Measurements from ENCODE around the gene ACAP3.

The ACAP3 gene

DNA sequence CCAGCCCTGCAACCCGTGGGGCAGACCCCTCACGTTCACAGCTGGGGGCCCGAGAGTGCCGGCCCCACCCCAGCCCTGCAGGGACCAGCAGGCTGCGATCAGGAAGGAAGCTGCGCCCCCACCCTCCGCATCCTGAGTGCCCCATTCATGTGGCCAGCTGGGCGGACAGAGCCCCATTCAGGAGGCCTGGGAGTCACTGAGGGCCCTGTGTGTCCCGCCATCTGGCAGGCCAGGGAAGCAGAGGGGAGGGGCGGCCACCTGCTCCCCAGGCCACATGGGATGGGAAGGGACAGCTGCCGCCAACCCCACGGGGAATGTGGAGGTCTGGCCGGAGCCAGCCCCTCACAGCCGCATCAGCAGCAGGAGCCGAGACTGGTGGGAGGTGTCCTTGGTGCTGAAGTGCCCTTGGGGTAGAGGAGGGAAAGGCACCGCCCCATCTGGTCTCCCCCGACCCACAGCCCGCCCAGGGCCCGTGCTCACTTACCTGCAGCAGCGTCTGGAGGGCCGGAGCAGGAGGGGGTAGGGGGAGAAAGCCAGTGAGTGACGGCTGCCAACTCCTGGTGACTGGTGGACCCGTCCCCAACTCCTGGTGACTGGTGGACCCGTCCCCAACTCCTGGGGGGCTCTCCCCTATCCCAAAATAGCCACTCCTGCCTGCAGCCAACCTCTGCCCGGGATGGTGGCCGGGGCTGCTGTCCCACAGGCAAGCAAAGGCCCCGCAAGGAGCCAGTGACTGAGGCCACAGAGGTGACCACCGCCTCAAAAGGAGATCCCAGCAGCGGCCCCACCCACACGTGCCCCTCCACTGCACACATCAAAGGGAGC, 8.7 kb downstream of the ACAP3 start:
- DNase-seq: no peak

DNA sequence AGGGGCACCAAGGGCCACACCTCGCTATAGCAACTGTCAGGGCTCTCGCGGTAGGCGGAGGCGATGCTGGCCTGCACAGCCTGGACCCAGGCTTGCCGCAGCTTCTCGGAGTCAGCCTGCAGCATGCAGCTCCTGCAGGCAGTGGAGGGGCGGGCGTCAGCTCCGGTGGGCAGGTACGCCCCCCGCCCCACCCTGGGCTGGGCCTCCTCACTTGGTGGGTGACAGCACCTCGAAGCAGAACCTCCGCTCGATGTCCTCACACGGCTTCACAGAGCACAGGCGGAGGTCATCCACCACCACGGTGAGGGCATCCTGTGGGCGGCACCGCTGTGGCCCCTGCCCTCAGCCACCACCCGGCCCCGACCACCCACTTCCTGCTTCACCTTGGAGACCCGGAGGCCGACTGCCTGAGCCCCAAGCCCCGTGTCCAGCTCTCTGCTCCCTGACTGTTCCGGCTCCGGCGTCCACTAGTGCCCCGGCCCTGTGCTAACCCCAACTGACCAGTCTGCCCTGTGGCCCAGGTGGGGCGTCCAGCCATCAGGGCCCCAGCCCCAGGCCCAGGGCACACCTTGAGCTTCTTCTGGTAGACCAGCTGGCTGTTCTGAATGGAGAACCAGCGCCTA, 9.8 kb downstream of the ACAP3 start:
- DNase-seq: no peak

DNA sequence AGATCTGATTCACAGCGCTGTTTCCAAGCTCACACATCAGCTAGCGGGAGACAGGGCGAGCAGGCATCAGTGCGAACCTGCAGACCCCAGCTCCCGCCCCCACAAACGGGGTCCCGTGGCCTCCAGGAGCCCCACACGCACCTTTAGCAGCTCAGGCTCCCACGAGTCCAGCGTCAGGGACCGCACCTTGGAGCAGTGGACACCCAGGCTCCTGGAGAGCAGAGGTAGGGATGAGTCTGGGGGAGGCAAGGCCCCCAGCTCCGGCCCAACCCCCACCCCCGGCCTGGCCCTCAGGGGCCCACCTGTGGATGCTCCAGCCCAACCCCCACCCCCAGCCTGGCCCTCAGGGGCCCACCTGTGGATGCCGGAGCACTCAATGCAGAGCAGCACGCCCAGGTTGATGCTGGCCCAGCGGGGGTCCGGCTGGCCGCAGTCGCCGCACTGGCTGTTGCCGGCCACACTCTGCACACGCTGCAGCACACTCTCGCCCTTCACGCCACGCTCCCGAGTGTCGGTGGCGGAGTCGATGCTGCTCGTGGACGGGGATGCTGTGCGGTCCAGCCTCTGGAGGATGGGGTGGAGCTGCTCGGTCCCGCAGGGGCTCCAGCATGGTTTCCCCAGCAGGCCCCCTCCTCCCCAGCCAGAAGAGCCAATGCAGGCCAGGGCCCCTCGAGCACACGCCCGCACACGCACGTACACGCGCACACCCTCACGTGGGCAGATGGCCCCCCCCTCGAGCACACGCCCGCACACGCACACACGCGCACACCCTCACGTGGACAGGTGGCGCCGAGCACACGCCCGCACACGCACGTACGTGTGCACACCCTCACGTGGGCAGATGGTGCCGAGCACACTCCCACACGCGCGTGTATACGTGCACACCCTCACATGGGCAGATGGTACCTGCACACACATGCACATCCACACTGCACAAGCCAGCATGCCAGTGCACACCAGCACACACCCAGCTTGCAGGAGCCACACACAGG, 11.4 kb downstream of the ACAP3 start:
- DNase-seq: no peak

DNA sequence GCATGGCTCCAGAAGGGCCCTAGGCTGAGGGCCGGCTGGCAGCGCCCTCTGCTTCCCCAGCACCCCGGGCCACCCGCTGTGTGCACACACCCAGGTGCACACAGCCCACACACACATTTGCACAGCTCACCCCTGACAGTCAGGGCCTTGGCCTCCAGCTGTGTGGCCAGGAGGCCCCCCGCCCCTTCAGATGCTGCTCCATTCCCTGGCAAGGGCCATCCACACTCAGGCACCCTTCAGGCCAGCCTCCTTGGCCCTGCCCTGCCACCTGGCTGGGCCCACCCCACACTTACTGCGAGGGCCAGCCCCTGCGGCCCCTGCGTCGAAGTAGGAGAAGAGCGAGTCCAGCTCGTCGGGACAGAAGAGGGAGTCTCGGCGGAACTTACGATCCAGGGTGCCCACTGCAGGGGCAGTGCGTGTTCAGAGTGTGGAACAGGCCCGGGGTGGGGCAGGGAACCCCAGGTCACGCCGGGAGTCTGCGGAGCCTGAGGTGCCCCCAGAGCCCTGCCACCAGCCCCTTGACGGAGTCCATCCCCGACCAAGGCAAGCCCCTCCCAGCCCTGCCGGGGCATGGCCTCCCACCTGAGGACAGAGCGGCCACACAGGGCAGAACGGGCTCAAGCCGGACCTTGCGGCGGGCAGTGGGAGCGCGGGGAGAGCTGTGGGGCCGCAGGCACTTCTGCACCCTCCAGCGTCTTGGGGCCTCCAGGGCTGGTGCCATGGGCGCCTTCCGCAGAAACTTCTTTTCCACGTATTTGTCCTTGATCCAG, 12.4 kb downstream of the ACAP3 start:
- DNase-seq: no peak

- no peak for DNase-seq
Measured at GRCh38 chr1:1294250-1294890, 13.4 kb downstream of the ACAP3 start.

DNA sequence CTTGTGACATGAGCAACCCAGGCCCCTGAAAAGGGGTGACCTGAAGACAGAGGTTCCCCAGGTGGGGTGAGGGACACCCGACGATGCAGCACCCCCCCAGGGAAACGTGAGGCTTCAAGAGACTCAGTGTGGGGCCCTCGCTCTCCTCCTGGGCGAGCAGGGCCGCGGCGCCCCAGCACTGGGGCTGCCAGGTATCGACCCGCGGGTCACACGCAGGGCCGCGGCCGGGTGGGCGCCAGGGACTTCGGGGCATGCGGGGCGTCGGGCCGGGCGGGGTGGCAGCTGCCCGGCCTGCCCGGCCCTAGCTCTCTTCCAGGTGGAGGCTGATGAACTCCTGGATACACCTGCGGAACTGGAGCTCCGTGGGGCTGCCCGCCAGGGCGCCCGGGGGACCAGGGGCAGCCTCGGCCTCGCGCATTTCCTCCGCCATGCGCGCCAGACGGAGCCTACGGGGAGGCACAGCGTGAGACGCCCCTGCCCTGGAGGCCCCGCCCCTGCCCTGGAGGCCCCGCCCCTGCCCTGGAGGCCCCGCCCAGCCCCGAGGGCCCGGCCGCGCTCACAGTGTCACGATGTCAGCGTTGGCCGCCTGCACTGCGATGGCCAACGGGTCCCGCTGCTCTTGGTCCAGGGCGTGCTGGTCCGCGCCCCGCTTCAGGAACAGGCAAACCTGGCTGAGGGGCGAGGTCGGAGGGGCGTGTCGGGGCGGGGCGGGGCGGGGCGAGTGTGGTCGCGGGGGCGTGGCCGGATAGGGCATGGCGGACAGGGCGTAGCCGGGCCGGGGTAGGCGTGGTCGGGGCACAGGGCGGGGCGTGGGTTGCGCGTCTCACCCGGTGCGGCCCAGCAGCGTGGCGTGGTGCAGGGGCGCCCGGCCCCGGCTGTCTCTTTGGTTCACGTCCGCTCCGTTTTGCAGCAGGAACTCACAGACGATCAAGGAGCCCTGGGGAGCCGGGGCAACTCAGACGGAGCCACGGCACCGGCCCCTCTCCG, 14.2 kb downstream of the ACAP3 start:
- DNase-seq: no peak

- no peak for DNase-seq
Measured at GRCh38 chr1:1292851-1293250, 14.9 kb downstream of the ACAP3 start.

- no peak for DNase-seq
Measured at GRCh38 chr1:1292442-1292779, 15.3 kb downstream of the ACAP3 start.

- peak; percentile 38 for DNase-seq
Measured at GRCh38 chr1:1291548-1292441, 15.9 kb downstream of the ACAP3 start.

GRCh38 chr1:1291023-1291528, 16.7 kb downstream of the ACAP3 start:
- DNase-seq: no peak

DNA sequence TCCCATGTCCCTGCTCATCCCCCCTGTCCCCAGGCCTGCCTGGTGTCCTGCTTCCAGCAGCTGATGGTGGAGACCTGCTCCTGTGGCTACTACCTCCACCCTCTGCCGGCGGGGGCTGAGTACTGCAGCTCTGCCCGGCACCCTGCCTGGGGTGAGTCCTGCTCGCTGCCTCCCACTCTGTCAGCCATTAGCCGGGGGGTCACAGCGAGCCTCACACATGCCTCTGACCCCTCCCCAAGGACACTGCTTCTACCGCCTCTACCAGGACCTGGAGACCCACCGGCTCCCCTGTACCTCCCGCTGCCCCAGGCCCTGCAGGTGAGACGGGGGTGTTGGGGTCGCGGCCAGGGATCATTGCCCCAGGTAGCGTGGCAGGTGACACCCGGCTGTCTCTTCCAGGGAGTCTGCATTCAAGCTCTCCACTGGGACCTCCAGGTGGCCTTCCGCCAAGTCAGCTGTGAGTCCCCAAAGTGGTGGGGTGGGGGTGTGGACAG, 17.4 kb downstream of the ACAP3 start:
- DNase-seq: no peak

DNA sequence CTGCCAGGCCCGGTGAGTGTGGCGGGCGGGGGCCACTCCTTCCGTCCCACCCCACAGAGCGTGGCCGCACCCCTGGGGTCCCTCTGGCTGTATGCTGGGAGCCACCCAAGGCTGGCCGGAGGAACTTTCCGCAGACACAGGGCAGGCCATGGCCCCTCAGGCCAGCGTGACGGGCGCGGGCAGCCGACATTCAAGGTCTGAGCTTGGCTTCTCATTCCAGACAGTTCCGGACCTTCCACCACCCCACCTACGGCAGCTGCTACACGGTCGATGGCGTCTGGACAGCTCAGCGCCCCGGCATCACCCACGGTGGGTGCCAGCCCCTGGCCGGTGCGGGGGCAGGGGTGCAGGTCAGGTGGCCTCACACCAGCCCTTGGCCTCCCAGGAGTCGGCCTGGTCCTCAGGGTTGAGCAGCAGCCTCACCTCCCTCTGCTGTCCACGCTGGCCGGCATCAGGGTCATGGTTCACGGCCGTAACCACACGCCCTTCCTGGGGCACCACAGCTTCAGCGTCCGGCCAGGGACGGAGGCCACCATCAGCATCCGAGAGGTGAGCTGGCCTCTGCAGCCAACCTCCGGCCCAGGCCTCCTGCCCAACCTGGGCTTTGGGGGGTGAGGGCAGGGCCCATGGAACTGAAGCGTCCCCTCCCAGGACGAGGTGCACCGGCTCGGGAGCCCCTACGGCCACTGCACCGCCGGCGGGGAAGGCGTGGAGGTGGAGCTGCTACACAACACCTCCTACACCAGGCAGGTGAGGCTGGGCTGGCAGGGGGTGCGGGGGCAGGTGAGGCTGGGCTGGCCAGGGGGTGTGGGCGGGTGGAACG, 20.2 kb downstream of the ACAP3 start:
- no peak for DNase-seq

DNA sequence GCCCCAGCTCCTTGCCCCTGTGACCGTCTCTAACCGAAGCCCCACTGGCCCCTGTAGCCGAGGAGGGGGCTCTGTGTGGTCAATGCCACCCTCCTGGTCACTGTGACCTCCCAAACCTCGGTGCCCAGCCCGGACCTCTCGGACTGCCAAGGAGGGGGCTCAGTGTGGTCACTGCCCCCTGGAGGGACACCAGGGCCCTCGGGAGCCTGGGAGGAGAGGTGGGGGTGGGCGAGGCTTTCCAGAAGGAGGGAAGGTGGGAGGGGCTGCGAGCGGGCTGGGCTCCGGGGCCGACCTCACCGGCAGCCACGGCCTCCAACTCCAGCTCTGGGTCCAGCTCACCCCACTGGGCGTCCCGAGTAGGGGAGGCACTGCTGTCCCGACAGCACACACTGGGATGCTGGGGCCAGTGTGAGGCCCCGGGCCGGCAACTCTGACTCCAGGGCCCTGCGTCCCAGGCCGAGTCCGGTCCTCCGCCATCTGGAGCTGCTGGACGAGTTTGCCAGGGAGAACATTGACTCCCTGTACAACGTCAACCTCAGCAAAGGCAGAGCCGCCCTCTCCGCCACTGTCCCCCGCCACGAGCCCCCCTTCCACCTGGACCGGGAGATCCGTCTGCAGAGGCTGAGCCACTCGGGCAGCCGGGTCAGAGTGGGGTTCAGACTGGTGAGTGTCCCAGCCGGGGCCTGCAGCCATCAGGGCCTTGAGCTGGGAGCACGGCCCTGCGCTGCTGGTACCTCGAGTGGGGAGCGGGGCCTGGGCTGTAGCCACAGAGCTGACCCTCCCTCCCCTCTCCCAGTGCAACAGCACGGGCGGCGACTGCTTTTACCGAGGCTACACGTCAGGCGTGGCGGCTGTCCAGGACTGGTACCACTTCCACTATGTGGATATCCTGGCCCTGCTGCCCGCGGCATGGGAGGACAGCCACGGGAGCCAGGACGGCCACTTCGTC, 21.1 kb downstream of the ACAP3 start:
- no peak for DNase-seq

DNA sequence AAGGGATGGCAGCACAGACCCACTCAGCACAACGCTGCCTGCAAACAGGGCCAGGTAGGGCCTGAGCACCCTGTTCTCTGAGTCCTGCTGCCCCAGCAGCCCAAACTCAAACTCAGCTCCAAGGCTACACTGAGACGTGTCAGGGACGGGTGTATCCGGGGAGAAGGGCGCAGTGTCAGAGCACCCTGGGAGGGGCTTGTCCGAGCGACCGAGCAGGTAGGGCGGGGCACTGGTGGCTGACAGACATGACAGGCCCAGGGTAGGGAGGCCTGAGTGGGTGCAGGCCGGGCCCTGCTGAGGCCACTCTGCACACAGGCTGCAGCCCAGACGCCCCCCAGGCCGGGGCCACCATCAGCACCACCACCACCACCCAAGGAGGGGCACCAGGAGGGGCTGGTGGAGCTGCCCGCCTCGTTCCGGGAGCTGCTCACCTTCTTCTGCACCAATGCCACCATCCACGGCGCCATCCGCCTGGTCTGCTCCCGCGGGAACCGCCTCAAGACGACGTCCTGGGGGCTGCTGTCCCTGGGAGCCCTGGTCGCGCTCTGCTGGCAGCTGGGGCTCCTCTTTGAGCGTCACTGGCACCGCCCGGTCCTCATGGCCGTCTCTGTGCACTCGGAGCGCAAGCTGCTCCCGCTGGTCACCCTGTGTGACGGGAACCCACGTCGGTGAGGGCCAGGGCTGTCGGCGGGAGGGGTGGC, 22.0 kb downstream of the ACAP3 start:
- no peak for DNase-seq

GRCh38 chr1:1285102-1285571, 22.6 kb downstream of the ACAP3 start:
- no peak for DNase-seq

All from NCI-H1092 (cell line).